Glomerular visceral epithelial cell (primary cell): ENCODE results near the gene ERFL.
"Not testable (repeated sequence)": the region's sequence is repeated elsewhere in the genome, so short reads cannot be mapped to it uniquely, and the experiment has no call there.

ENCODE experiments used
- DNase-seq: peaks from one replicate; pipeline ENCODE4 v3.0.0-alpha.2; 2016; ENCODE audit errors: extremely low spot score

The ERFL gene

GRCh38 chr19:41926763-41927496, 1.3 kb downstream of the ERFL start:
- no peak for DNase-seq

GRCh38 chr19:41926028-41926762, 2.1 kb downstream of the ERFL start:
- no peak for DNase-seq

- DNase-seq, result no peak
Observed at GRCh38 chr19:41925208-41926003, 2.8 kb downstream of the ERFL start.

GRCh38 chr19:41924151-41925145, 3.8 kb downstream of the ERFL start:
- DNase-seq, result no peak

GRCh38 chr19:41923045-41923788, 5.0 kb downstream of the ERFL start:
- DNase-seq, result no peak

GRCh38 chr19:41922585-41922984, 5.7 kb downstream of the ERFL start:
- DNase-seq, result no peak

- no peak for DNase-seq
Observed at GRCh38 chr19:41921577-41922576, 6.4 kb downstream of the ERFL start.

- no peak for DNase-seq
Observed at GRCh38 chr19:41920882-41921576, 7.2 kb downstream of the ERFL start.

GRCh38 chr19:41919948-41920712, 8.1 kb downstream of the ERFL start:
- DNase-seq, result no peak

- no peak for DNase-seq
Observed at GRCh38 chr19:41918653-41919244, 9.5 kb downstream of the ERFL start.

GRCh38 chr19:41918095-41918494, 10.2 kb downstream of the ERFL start:
- DNase-seq, result no peak

GRCh38 chr19:41917676-41918075, 10.6 kb downstream of the ERFL start:
- DNase-seq, result no peak

- DNase-seq, result no peak
Observed at GRCh38 chr19:41915776-41916414, 12.4 kb downstream of the ERFL start.

- DNase-seq, result no peak
Observed at GRCh38 chr19:41915021-41915775, 13.1 kb downstream of the ERFL start.

GRCh38 chr19:41914424-41914834, 13.8 kb downstream of the ERFL start:
- not testable (repeated sequence) for DNase-seq
